ENCODE measurements around the gene CTRL.

The CTRL gene

DNA sequence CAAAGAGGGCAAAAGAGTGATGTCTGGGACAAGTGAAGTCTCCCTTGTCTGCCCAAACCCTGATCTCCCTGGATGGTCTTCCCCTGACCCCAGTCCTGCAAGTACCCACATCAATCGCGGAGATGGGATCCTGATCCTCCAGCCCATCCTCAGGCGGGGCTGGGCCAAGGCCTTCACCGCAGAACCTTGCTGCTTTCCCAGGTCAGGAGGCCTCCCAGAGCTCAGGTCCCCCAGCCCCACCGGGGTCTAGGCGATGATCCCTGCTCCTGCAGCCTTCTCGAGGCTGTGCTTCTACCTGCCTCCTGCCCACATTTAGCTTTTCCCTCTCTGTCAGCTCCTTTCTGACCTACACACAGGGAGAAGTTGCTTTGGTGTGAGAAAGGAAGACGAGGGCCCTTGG, 30.5 kb upstream of the CTRL start:
- no peak for DNase-seq

DNA sequence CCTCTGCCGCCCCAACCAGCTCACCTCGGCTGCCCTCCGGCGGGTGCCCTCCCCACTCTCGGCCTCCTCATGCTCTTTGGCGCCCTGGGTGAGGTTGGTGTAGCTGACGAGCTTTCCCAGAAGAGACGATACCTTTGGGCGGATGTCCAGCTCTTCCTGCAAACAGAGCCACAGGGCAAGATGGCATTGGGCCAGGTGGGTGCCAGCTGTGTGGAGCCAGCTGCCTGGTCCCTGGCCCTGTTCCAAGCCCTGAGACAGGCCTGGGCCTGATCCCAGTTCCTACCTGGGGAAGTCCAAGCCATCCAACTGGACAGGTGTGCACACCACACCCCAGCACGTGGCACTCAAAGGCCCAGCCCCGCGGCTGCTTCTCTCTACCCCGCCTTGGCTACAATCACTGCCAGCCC, 29.9 kb upstream of the CTRL start:
- DNase-seq = no peak

DNA sequence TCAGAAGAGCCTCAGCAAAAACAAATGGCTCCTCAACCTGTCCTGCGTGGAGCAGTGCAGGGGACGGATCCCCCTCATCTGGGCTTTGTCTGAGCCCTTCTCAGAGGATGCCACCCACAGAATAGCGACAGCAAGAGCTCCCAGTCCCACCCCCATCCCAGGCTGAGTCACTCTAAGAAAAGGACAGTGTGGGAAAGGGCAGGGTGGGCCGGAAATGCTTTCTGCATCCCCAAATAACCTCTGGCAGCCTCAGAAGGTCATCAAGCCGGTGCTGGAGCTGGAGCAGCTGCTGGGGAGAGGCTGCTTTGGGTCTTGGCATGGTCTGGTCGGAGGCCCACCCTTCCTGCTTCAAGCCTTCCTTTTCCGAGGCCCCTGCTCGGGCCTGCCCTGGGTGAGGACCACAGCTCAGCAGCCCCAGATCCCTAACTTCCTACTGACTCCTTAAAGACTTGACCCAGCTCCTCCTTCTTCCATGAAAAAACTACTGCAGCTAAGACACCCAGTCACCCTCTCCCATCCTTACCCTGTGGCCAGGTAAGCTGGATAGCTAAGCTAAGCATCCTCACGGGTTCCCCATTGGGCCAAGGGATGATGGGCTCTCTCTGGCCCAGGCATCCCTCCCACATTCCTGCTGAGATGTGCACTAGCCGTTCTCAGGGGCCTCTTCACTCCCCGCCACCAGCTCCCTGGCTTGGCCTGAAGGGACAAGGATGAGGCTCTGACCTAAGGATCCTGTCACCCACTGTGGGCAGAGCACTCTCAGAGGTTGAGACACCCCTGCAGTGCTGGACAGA, 28.1 kb upstream of the CTRL start:
- DNase-seq = peak; percentile 30

DNA sequence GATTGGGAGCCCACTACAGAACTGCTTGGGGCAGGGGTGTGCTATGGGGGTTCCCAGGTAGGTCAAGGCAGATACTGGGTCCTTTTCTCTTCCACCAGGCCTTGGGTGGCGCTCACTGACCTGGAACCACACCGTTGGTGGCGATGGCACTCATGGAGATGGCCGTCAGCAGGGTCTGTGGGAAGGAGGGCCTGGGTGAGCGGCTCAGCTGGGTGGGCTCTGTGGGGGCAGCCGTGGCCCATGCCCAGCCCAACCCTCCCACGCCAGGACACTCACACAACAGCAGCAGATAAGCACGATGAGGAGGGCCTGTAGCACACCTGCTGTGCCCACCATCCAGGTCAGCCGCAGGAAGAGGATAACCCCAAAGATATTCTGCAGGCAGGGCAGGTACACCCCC, 26.0 kb upstream of the CTRL start:
- DNase-seq = no peak

DNA sequence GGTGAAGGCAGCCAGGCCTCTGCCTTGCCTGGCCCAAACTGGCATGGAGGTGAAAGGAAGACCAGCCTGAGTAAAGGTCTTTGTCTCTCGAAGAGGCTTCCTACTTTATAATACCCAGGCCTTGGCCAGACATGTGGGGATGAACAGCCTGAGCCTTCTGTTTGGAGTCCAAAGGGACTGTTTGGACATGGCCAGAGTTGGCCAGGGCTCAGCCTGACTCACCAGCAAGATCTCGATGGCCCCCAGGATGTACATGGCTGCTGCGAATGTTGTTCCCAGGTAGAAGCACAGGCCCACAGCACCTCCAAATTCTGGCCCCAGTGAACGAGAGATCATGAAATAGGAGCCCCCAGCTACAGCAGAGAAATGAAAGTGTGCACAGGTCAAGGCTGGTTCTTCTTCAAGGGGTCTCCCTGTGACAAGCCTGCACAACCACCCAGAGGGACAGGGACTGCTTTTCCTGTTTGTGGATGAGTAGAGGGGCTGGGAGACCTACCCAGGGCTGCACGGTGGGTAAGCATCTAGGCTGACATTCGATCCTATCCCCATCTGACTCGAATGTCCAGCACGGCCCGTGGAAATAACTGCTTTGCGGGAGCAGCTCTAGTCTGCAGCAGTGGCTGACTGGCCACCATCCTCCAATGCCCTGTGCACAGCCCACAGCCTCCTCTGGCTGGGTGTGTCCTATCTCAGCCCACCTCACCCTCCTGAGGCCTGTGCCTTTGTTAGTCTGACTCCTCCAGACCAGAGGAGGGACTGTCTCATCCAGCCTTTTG, 22.9 kb upstream of the CTRL start:
- DNase-seq = no peak

DNA sequence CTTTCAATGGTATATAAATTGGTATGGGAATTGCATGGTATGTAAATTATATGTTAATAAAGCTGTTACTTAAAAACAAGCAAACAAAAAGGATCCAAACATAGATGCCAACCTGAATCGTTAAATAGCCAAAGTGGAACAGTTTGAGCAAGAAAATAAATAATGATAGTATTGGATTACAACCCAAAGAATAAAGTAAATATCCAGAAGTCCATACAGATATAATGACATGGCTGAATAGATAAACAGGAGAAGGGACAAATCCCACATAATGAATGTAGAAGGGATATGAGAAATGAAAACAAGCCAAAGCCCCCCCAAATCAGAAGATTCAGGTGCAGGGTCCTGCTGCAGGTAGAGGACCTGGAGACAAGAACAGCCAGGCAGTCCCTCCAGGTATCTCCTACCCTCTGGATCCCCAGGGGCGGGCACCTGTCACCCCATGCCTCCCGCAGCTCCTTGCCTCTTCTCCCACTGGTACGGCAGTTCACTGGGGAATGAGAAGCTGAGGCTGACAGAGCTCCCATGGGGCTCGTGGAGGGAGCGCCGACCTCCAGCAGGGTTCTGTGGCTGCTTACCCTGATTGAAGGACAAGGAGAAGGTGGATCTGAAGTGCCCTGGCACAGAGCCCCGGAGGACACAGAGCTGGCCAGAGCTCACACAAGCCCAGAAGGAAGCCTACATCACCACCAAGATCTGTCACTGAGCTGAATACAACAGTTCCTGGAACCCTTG, 22.1 kb upstream of the CTRL start:
- DNase-seq = no peak

DNA sequence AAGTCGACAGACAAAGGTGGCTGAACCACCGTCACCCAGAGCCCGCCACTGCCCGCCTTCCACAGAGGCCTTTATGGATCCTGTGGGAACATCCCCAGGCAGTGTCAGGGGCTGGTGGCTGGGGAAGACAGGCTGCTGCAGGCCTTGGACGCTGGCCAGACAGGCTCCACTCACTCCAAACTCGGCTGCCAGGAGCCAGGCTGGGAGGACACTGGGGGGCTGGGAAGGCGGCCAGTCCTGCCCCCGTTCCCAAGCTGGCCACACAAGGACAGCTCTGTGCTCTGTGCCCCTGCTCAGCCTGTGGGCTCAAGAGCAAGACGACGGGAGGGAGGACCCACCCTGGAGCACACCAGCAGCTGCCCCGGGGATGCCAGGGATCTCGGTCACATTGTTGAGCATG, 19.8 kb upstream of the CTRL start:
- no peak for DNase-seq

DNA sequence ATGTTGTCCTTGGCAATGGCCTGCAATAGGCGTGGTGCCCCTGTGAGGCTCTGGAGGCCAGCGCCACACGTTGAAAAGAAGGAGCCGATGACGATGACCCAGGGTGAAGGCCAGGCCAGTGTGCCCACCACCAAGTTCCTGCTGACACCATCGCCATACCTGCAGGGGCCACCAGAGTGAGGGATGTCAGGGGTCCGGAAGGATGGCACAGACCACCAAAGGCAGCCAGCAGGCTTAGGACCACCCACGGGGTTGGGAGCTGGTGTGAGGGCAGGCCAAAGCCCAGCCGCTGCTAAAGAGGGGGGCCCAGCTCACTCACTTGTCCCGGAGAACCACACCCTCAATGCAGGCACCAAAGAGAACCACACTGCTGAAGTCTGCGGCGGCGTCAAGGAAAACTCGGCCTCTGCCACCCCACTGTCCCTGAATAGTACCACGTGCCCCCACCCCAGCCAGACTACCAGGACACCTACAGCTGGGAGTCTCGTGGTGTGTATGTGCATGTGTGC, 18.7 kb upstream of the CTRL start:
- DNase-seq = no peak

DNA sequence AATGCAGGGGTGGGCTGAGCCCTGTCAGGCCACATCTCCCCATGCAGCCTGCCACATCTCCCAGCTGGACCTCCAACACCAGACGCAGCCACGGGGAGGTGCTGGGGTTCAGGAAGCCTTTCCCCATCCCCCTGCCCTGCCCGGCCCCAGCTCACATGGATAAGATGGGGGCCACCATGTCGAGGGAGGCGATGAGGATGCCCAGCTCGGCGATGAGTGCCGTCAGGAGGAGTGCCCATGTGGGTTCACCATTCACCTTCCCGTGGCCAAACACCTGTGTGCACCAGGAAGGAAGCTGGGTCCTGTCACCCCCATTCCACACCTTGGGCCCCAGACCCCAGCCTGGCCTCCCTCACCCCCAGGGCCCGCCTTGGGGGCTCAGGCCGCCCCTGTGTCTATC, 18.0 kb upstream of the CTRL start:
- DNase-seq = no peak

DNA sequence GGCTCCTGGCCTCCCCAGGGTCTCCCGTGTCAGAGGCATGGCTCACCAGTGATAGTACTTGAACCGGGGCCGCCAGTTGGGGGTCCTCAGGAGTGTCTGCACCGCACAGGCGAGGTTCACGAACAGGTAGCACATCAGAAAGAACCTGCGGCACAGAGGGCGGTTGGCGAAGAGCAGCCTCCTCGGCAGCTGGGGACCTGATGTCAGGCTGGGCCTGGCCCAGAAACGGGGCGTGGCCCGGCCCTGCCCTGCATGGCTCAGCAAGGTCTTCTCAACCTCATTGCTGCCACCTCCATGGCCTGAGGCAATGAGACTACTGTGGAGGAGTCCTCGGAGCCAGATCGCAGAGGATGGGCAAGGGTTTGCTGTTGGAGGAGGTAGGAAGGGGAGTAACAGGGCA, 16.4 kb upstream of the CTRL start:
- no peak for DNase-seq

DNA sequence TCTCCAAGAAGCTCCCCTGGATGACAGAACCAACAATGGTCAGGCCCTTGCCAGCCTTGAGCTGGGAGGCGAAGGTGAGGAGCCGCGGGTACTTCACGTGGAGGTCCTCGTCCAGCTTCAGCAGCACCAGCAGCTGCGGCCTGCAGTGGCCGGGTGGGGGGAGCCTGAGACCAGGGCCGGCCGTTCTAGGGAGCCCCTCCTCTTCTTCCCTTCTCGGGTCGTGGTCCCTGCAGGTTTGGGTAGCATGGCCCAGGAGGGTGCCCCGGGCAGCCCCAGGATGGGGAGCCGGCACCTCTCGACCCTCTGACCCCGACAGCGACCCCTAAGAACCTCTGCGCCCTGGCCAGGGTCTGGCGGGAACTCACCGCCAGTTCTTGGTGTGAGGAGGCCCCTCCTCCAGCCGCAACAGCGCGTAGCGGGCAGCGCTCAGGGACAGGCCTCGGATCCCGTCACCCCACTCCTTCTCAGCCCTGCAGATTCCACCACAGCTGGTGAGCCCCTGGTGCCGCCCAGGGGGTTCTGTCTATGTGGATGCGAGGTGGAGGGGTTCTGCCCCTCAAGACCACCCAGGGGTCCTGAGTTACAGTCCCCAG, 15.4 kb upstream of the CTRL start:
- DNase-seq = no peak

DNA sequence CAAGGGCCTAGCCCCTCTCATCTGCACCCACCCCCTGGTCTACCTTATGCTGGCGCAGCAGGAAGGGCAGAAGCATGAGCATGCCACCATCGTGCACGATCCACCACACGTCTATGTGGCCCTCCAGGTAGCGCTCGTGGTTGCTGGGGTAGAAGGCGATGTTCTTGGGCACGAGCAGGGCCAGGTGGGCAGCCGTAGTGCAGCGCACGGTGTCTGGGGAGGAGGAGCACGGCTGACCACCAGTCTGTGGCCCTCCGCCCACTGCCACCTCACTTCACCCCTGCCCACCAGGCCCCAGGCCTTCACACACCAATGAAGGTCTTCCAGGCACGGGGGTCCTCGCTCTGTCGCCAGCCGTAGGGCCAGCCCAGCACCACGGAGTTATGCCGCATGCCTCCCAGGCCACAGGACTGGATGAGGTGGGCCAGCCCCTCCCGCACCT, 14.5 kb upstream of the CTRL start:
- no peak for DNase-seq

DNA sequence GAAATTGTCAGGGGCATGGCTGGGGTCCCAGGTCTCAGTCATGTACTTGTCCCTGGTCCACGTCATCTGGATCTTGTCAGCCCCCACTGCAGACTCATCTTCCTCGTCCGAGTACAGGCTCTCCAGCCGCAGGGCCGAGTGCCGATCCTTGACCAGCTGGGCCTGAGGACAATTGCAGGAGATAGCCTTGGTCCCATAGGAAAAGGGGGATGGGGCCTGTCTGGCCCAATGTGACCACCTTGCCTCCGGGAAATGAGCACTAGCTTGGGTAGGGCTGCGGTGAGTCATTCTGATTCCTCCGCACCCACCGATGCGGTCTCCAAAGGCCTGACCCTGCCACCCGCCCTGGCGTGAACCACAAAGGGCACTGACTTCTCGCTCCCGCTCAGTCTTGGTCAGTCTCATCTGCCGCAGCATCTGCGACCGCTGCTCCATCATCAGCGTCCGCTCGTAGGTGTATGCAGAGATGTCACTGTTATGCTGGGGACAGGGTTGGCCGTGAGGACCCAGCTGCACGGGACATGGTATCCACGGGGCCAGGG, 13.8 kb upstream of the CTRL start:
- DNase-seq = no peak

DNA sequence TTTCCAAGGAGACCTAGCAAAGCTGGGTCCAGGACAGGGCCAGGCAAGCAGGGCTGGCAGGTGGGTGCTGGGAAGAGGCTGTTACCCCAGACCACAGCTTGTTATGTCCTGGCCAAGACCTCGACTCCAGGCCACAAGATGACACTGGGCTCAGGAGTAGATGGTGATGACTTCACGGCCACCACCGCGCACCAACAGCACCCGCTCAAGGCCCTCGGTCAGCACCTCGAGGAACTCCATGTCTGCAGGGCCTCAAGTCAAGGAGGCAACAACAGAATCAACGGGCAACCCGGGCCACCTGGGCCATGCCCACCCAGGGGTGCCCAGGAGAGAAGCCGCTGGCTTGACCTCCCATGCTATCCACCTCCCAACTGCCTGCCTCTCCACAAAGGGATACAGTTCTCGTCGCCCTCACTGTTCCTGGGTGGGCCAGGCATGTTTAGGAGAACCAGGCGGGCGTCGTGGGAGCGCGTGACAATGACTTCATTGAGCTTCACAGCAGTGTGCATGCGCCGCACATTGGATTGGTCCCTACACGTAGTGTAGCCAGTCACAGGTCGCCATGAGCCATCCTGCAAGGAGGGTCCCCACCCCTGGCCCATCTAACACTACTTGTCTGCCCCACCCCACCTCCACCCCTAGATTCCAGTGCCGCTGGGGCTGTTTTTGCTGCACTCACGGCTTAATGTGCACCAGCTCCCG, 13.2 kb upstream of the CTRL start:
- DNase-seq = no peak

DNA sequence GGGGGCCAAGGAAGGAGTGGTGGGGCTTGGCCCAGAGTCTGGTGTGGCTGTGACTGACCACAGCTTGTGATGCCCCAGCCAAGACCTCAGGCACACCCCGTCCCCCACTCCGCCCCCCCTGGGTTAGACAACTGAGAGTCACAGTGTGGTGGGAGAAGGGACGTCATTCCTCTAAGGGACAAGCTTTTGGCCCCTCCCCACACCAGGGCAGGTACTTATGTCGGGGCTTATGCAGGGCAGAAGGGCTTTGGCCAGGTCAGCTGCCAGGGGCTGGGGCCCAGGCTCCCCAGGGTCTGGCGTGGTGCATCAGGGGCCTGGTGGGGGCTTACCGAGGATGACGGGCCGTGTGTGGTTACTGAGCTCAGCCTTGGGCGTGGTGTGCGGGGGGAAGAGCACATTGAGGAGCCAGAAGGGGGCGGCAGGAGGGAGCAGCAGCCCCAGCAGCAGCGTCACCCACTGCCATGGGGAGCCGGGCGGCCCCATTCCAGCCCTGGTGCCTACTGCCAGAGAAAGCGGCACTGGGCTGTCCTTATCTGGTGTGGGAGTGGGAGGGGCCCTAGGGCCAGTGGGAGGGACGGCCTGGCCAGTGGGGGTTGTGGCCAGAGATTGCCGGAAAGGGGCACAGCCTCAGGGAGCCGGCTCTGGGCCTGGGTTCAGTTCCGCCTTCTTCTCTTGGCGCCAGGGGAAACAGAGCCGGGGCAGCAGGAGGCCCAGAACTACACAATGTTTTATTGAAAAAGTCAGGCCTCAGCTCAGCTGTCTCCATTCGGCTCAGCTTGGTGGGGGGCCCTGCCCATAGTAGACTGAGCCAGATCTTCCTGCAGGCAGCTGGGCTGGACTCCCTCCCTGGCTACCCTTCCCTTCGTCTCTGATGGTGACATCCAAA, 12.2 kb upstream of the CTRL start, which contains the start of gene LCAT:
LCAT (minus strand) TSS at position 502 of the 886 bp plus-strand sequence; CDS start at position 483, 19 bp downstream.
- no peak for DNase-seq

DNA sequence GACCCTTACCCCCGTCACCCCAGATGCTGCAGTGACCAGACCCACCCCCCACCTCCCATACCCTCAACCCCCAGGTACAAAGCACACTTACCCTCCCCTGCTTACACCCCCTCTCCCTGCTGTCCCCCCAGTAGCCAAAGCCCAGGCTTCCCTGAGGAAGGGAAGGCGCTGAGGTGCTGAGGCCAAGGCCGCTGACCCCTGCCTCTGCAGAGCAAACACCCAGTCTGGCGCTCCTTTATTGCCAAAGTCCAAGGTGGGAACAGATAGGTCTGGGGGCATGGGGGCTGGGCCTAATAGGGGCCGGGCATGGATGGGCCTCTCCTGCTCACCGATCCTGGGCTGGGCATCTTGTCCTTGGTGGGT, 11.6 kb upstream of the CTRL start:
- no peak for DNase-seq

DNA sequence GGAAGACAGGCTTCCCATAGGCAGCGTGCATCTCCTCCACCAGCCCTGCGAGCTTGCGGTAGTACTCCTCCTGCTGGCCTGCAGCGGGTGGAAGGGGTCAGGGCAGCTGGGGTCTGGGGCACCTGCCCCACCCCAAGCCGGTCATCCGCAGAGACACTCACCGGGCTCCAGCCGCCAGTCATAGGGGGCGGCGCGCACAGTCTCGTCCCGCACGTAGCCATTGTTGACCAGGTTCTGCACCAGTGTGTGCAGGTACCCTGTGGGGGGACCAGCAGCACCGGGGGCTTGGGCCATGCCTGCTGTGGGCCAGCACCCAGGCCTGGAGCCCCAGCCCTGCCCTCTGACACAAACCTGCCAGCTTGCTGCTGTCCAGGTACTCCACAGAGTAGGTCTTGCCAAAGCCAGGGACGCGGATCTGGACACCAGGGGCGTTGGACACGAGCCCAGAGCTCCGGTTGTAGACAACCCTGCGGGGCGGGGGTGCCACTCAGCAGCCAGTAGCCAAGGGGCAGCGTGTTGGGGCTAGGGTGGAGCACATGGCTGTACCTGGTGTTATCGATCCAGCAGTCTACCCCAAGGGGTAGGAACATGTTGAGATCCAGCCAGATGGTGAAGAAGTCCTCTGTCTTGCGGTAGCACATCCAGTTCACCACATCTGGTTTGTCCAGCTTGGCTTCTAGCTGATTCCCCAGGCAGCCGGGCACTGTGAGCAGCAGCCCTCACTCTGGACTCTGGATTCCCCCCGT, 11.0 kb upstream of the CTRL start:
- DNase-seq = no peak

DNA sequence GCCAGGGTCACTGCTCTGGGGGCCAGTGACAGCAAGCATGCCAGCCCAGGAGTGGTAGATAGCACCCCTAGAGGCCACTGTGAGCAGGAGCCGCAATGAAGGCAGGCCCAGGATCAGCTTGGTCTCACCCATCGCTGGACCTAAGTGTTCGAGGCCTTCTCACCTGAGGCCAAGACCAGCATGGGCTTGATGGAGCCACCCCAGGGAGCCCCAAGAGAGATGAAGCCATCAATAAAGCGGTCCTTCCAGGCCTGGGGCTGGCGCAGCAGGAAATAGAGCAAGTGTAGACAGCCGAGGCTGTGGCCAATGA, 10.5 kb upstream of the CTRL start:
- DNase-seq = no peak

DNA sequence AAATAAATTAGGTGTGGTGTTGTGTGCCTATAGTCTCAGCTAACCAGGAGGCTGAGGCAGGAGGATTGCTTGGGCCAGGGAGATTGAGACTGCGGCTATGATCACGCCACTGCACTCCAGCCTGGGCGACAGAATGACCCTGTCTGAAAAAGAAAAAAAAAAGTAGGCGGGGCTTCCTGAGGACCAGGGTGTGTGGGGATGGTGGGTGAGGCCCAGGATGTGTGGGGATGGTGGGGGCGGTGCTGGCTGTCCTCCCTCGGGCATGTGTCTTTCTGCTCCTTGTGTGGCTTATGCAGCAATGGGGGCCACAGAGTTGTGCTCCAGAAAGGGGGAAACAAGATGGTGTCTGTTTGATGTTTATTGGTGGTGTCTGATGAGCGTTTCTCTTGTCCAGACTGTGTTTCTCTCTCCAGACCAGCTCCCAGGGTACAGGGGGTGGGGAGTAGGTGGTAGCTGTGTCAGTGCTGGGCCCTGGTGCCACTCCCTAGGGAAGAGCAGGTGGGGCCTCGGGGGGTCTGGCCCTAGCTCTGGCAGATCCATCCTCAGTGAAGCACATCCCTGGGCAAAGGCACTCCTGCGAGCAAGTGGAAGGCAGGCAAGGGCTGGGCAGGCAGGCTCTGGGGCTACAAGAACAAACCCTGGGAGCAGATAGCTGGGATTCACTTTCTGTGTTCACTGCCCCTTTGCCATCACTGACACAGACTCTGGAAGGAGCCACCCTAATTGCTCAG, 10.0 kb upstream of the CTRL start:
- no peak for DNase-seq
